Sigmoid colon (tissue), 7 donors: Measurements from ENCODE around the gene CC2D1A. TPM values are rescaled to one million over a fixed set of nuclear protein-coding genes. Genes with fewer than 3 reads are reported as not detected.
A peak's percentile ranks its signal among the peaks of the same experiment; 100 is the strongest.

ENCODE experiments used
- DNase-seq: peaks from one replicate; pipeline ENCODE4 v3.0.0-alpha.2; 2019
- H3K27ac ChIP-seq, 4 donors: fragments of 200-600 bp; sonication (generic); one replicate each; pipeline ENCODE4 v1.5.1; 2016 to 2019; ENCODE audit warnings: mild to moderate bottlenecking in 1 of 4
- H3K27me3 ChIP-seq, 3 donors: fragments of 200-600 bp; sonication (generic); one replicate each; pipeline ENCODE4 v1.5.1; 2019; ENCODE audit warnings: mild to moderate bottlenecking in 1 of 3
- H3K36me3 ChIP-seq, 4 donors: fragments of 200-600 bp; sonication (generic); one replicate each; pipeline ENCODE4 v1.5.1; 2016 to 2019
- H3K4me1 ChIP-seq, 4 donors: fragments of 200-600 bp; sonication (generic); one replicate each; pipeline ENCODE4 v1.5.1; 2017 to 2019
- H3K4me3 ChIP-seq, 4 donors: fragments of 200-600 bp; sonication (generic); one replicate each; pipeline ENCODE4 v1.5.1; 2017 to 2019; ENCODE audit warnings: mild to moderate bottlenecking in 2 of 4, moderate library complexity in 1 of 4
- H3K9me3 ChIP-seq, 4 donors: fragments of 200-600 bp in 3 of 4; sonication (generic) in 3 of 4; one replicate each; pipeline versions ENCODE4 v1.5.1 to v1.6.1; 2013 to 2019
- CTCF ChIP-seq, 4 experiments: fragments of 450-650 bp in 3 of 4; fragments of 200-600 bp in 1 of 4; IDR thresholded peaks; one replicate each; pipeline ENCODE4 v1.5.1; 2016 to 2019; ENCODE audit warnings: antibody characterized with exemption in 4 of 4, mild to moderate bottlenecking in 3 of 4, moderate library complexity in 2 of 4
- EP300 ChIP-seq, 4 donors: sonication (generic); formaldehyde crosslinking; IDR thresholded peaks; one replicate each; pipeline ENCODE4 v1.6.1; 2017; ENCODE audit warnings: antibody characterized with exemption in 4 of 4
- POLR2A ChIP-seq, 2 donors: fragments of 450-650 bp; IDR thresholded peaks; one replicate each; pipeline ENCODE4 v1.6.1; 2016; ENCODE audit warnings: antibody characterized with exemption in 2 of 2, mild to moderate bottlenecking in 2 of 2, moderate library complexity in 2 of 2
- POLR2AphosphoS5 ChIP-seq, 4 donors: sonication (generic); formaldehyde crosslinking; IDR thresholded peaks; one replicate each; pipeline ENCODE4 v1.6.1; 2017; ENCODE audit warnings: antibody characterized with exemption in 4 of 4
- WGBS, 2 donors: extraction: QIAGEN DNeasy Blood & Tissue Kit; methylation state at CpG; one replicate each; pipeline ENCODE4 v1.1.7; 2013; 5-methylcytosine and 5-hydroxymethylcytosine counted together
- intact Hi-C: fragments of 100-400 bp; cut with DNase I; formaldehyde crosslinking; loops from one replicate; pipeline ENCODE4 v1.15.1; 2023
- polyA plus RNA-seq, 3 donors: library from polyadenylated mRNA; stranded (reverse); fragments of 200-250 nt; gene quantifications; one replicate each; pipeline ENCODE4 v1.2.3, GENCODE V29; 2013
- total RNA-seq, 4 donors: library from RNA; depleted of rRNA; stranded (reverse); fragments of >200 nt; gene quantifications; one replicate each; pipeline ENCODE4 v1.1.0, GENCODE V29; 2016
- donor health status: healthy with polysubstance abuse.
- donor health status: Bipolar disorder and iron deficiency.
- donor health status: healthy.

Gene CC2D1A
- total and polyA plus RNA-seq, 7 donors: 15.0 to 88.2 (median 33.5) TPM

GRCh38 chr19:13960863-13961784 is 55.1 kb downstream of the CC2D1A start:
- Histone ChIP-seq H3K36me3 (peaks cover 26 to 75% (median 31%) of the 10 kb centered on the region in 4 donors), H3K4me1 (peaks cover 0 to 18% (median 17%) of the 10 kb centered on the region in 4 donors), H3K27ac (no peak overlapping the region), H3K4me3 (no peak overlapping the region), H3K27me3 (no peaks in the 10 kb centered on the region), H3K9me3 (no peaks in the 10 kb centered on the region)
- no peak for DNase-seq
- intact Hi-C loops: no loop called here
- 87 to 93% methylated on average over 39 of the region's 39 CpGs for WGBS, 2 donors
- no peak for TF ChIP-seq CTCF (IDR thresholded peaks at IDR 0.05)
- TF ChIP-seq POLR2A (IDR thresholded peaks at IDR 0.05): no peak
- TF ChIP-seq POLR2AphosphoS5 (IDR thresholded peaks at IDR 0.05): no peak
- TF ChIP-seq EP300 (IDR thresholded peaks at IDR 0.05): no peak

GRCh38 chr19:13961826-13962698 is 56.1 kb downstream of the CC2D1A start:
- H3K4me1 ChIP-seq: peaks cover 0 to 18% (median 17%) of the 10 kb centered on the region in 4 donors
- DNase-seq: no peak
- H3K27ac ChIP-seq: peak overlapping the region in 2 of 4 donors; percentile 17 to 29
- H3K27me3 ChIP-seq: no peaks in the 10 kb centered on the region
- no peak for TF ChIP-seq CTCF (IDR thresholded peaks at IDR 0.05)
- TF ChIP-seq POLR2A (IDR thresholded peaks at IDR 0.05): no peak
- TF ChIP-seq POLR2AphosphoS5 (IDR thresholded peaks at IDR 0.05): no peak
- H3K4me3 ChIP-seq: peak overlapping the region in 3 of 4 donors; percentile 25 to 42 (median 42)
- H3K36me3 ChIP-seq: peaks cover 16 to 75% (median 23%) of the 10 kb centered on the region in 4 donors
- H3K9me3 ChIP-seq: no peaks in the 10 kb centered on the region
- intact Hi-C loops: no loop called here
- 81 to 82% methylated on average over 55 of the region's 55 CpGs for WGBS, 2 donors

- H3K27me3 ChIP-seq: no peaks in the 10 kb centered on the region
- peak overlapping the region in 2 of 4 donors; percentile 17 to 29 for H3K27ac ChIP-seq
- H3K4me3 ChIP-seq: peak overlapping the region in 3 of 4 donors; percentile 25 to 42 (median 42)
- H3K36me3 ChIP-seq: peaks cover 16 to 75% (median 18%) of the 10 kb centered on the region in 4 donors
- peaks cover 0 to 18% (median 17%) of the 10 kb centered on the region in 4 donors for H3K4me1 ChIP-seq
- TF ChIP-seq POLR2A (IDR thresholded peaks at IDR 0.05) (no peak), POLR2AphosphoS5 (IDR thresholded peaks at IDR 0.05) (peak in 1 of 4 donors; percentile 20)
- H3K9me3 ChIP-seq: no peaks in the 10 kb centered on the region
- intact Hi-C loops: no loop called here
- no peak for DNase-seq
- WGBS, 2 donors: 86 to 89% methylated on average over 89 of the region's 89 CpGs
These were observed 57.0 kb downstream of the CC2D1A start for GRCh38 chr19:13962699-13963602.

- no peak for DNase-seq
- H3K27me3 ChIP-seq: no peaks in the 10 kb centered on the region
- 94% methylated on average over 48 of the region's 48 CpGs for WGBS, 2 donors
- no peak overlapping the region for H3K27ac ChIP-seq
- no peak for TF ChIP-seq POLR2A (IDR thresholded peaks at IDR 0.05)
- no peak for TF ChIP-seq CTCF (IDR thresholded peaks at IDR 0.05)
- no peak for TF ChIP-seq EP300 (IDR thresholded peaks at IDR 0.05)
- no peak for TF ChIP-seq POLR2AphosphoS5 (IDR thresholded peaks at IDR 0.05)
- no peaks in the 10 kb centered on the region for H3K9me3 ChIP-seq
- H3K4me3 ChIP-seq: no peak overlapping the region
- H3K4me1 ChIP-seq: peaks cover 0 to 18% (median 17%) of the 10 kb centered on the region in 4 donors
- peaks cover 18 to 75% (median 21%) of the 10 kb centered on the region in 4 donors for H3K36me3 ChIP-seq
- intact Hi-C loops: no loop called here
These were observed 57.7 kb downstream of the CC2D1A start for GRCh38 chr19:13963603-13964105.
